ENCODE measurements around the gene STYX. TPM values are rescaled to one million over a fixed set of nuclear protein-coding genes. Genes with fewer than 3 reads are reported as not detected.

STYX gene
- total RNA-seq, 1 donor from 2014 or later, result 12.8 TPM

DNA sequence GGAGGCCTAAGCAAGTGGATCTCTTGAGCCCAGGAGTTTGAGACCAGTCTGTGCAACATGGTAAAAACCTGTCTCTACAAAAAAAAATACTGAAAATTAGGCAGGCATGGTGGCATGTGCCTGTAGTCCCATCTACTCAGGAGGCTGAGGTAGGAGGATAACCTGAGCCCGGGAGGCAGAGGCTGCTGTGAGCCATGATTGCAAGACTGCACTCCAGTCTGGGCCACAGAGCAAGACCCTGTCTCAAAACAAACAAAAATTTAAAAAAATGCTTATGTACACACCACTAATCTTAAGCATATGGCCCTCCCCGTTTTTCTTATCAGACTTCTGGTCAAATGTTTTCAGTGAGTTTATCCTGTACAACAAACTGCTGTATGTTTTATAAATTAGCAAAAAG lies 63.1 kb downstream of the STYX start:
- DNase-seq (no peak), ATAC-seq (no peak)
- Histone ChIP-seq H3K27ac (no peak overlapping the region), H3K36me3 (no peaks in the 10 kb centered on the region), H3K9me3 (no peaks in the 10 kb centered on the region), H3K4me3 (no peak overlapping the region), H3K27me3 (no peaks in the 10 kb centered on the region), H3K4me1 (peaks cover 12% of the 10 kb centered on the region)
- TF ChIP-seq, protein P1, sequence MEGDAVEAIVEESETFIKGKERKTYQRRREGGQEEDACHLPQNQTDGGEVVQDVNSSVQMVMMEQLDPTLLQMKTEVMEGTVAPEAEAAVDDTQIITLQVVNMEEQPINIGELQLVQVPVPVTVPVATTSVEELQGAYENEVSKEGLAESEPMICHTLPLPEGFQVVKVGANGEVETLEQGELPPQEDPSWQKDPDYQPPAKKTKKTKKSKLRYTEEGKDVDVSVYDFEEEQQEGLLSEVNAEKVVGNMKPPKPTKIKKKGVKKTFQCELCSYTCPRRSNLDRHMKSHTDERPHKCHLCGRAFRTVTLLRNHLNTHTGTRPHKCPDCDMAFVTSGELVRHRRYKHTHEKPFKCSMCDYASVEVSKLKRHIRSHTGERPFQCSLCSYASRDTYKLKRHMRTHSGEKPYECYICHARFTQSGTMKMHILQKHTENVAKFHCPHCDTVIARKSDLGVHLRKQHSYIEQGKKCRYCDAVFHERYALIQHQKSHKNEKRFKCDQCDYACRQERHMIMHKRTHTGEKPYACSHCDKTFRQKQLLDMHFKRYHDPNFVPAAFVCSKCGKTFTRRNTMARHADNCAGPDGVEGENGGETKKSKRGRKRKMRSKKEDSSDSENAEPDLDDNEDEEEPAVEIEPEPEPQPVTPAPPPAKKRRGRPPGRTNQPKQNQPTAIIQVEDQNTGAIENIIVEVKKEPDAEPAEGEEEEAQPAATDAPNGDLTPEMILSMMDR (IDR thresholded peaks at IDR 0.05), result no peak
- intact Hi-C loops (cut with DNase I), result no loop called here

GRCh38 chr14:52797653-52798052 lies 67.7 kb downstream of the STYX start:
- TF ChIP-seq, protein P1 (IDR thresholded peaks at IDR 0.05), result no peak

GRCh38 chr14:52798826-52799225 lies 68.9 kb downstream of the STYX start:
- TF ChIP-seq, protein P1 (IDR thresholded peaks at IDR 0.05), result no peak
- H3K4me3 ChIP-seq, result no peak overlapping the region
- H3K4me1 ChIP-seq, result no peaks in the 10 kb centered on the region
- H3K27ac ChIP-seq, result no peak overlapping the region
- H3K36me3 ChIP-seq, result no peaks in the 10 kb centered on the region
- H3K27me3 ChIP-seq, result no peaks in the 10 kb centered on the region
- ATAC-seq (no peak), DNase-seq (no peak)
- H3K9me3 ChIP-seq, result no peaks in the 10 kb centered on the region
- intact Hi-C loops (cut with DNase I), result no loop called here

More at GRCh38 chr14:52797653-52798052, 67.7 kb downstream of the STYX start:
- Histone ChIP-seq H3K36me3 (no peaks in the 10 kb centered on the region), H3K27ac (no peak overlapping the region), H3K27me3 (no peaks in the 10 kb centered on the region), H3K9me3 (no peaks in the 10 kb centered on the region), H3K4me3 (no peak overlapping the region), H3K4me1 (no peaks in the 10 kb centered on the region)
- DNase-seq (no peak), ATAC-seq (no peak)
- intact Hi-C loops (cut with DNase I), result no loop called here

DNA sequence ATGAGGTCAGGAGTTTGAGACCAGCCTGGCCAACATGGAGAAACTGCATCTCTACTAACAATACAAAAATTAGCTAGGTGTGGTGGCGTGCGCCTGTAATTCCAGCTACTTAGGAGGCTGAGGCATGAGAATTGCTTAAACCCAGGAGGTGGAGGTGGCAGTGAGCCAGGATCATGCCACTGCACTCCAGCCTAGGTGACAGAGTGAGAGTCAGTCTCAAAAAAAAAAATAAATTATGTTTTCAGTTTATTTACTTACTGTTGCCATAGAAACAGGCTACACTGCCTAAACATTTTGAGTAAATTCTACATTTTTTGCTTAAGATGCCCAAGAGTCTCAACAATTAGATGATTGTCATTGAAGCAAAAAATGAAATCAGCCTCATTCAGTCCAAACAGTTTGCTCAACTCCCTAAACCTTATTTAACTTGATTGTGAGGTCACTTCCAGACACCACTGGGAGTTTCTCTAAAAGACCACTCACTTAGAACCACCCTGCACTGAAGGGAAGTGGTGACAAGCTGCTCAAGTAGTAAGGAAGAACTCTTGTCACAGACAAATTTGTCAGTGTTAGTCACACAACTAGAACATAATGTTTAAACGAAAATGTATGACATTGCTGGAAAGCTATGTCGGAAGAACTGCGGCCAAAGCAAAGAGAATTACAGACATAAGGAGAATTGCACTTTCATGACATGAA lies 71.2 kb downstream of the STYX start:
- DNase-seq (no peak), ATAC-seq (peak; percentile 17)
- Histone ChIP-seq H3K27ac (peak overlapping the region; percentile 43), H3K27me3 (no peaks in the 10 kb centered on the region), H3K36me3 (no peaks in the 10 kb centered on the region), H3K4me1 (no peaks in the 10 kb centered on the region), H3K4me3 (no peak overlapping the region), H3K9me3 (no peaks in the 10 kb centered on the region)
- intact Hi-C loops (cut with DNase I), result no loop called here
- TF ChIP-seq, protein P1 (IDR thresholded peaks at IDR 0.05), result no peak

- no peak for DNase-seq
- no peak for ATAC-seq
- Histone ChIP-seq H3K27me3 (no peaks in the 10 kb centered on the region), H3K9me3 (no peaks in the 10 kb centered on the region), H3K4me1 (no peaks in the 10 kb centered on the region), H3K4me3 (no peak overlapping the region), H3K36me3 (no peaks in the 10 kb centered on the region), H3K27ac (no peak overlapping the region)
- TF ChIP-seq, protein P1 (IDR thresholded peaks at IDR 0.05), result no peak
- intact Hi-C loops (cut with DNase I), result no loop called here
These were observed 72.6 kb downstream of the STYX start for GRCh38 chr14:52802597-52802996.
